NCI-H510A treated with DMSO at 0.1 percent for 48 hours (cell line): ENCODE results near the gene RPS19.
"Not testable (repeated sequence)": the region's sequence is repeated elsewhere in the genome, so short reads cannot be mapped to it uniquely, and the experiment has no call there.

Experiments used
- DNase-seq: peaks from one replicate; lab custom pipeline; 2025; lab: John Stamatoyannopoulos, UW

RPS19 gene

GRCh38 chr19:41901707-41902360, 41.8 kb downstream of the RPS19 start:
- no peak for DNase-seq

GRCh38 chr19:41902594-41902993, 42.5 kb downstream of the RPS19 start:
- no peak for DNase-seq

GRCh38 chr19:41903193-41903953, 43.3 kb downstream of the RPS19 start:
- peak; percentile 28 for DNase-seq

- peak; percentile 97 for DNase-seq
Measured at GRCh38 chr19:41904118-41904870, 44.2 kb downstream of the RPS19 start.

- no peak for DNase-seq
Measured at GRCh38 chr19:41905273-41906002, 45.4 kb downstream of the RPS19 start.

GRCh38 chr19:41906271-41906670, 46.2 kb downstream of the RPS19 start:
- DNase-seq, result no peak

GRCh38 chr19:41906916-41907680, 47.0 kb downstream of the RPS19 start:
- DNase-seq, result no peak

- no peak for DNase-seq
Measured at GRCh38 chr19:41907994-41908615, 48.0 kb downstream of the RPS19 start.

- no peak for DNase-seq
Measured at GRCh38 chr19:41908724-41909464, 48.8 kb downstream of the RPS19 start.

GRCh38 chr19:41909706-41910105, 49.7 kb downstream of the RPS19 start:
- DNase-seq, result no peak

- no peak for DNase-seq
Measured at GRCh38 chr19:41910240-41910991, 50.4 kb downstream of the RPS19 start.

GRCh38 chr19:41910992-41911888, 51.2 kb downstream of the RPS19 start:
- DNase-seq, result no peak

GRCh38 chr19:41911889-41912731, 52.1 kb downstream of the RPS19 start:
- DNase-seq, result no peak

GRCh38 chr19:41912899-41913537, 53.0 kb downstream of the RPS19 start:
- no peak for DNase-seq

- DNase-seq, result no peak
Measured at GRCh38 chr19:41913538-41914423, 53.7 kb downstream of the RPS19 start.

GRCh38 chr19:41914424-41914834, 54.4 kb downstream of the RPS19 start:
- not testable (repeated sequence) for DNase-seq
